ENCODE data around the gene GFOD1. TPM values are rescaled to one million over a fixed set of nuclear protein-coding genes. Genes with fewer than 3 reads are reported as not detected.

Gene GFOD1
- polyA plus RNA-seq, 2 of the 4 experiments (the other 2 are of a cell fraction) = 2.7 to 3.5 TPM

GRCh38 chr6:13441778-13442177, 45.6 kb downstream of the GFOD1 start:
- ChIA-PET CTCF (no interaction called here), POLR2A (no interaction called here)
- H3K4me1 ChIP-seq = peaks cover 12% of the 10 kb centered on the region; the same call in 2 of the 3 replicates
- no peak overlapping the region for H3K4me2 ChIP-seq
- DNase-seq (ENCODE audit: low read depth in 1 of 2, low spot score in 1 of 2) = no peak
- WGBS (ENCODE audit: missing lambda C conversion rate) = 82% methylated on average over 4 of the region's 4 CpGs
- H3K27ac ChIP-seq = no peak overlapping the region
- no peaks in the 10 kb centered on the region for H3K9me3 ChIP-seq
- H3K4me3 ChIP-seq = no peak overlapping the region
- TF ChIP-seq ESRRA (IDR thresholded peaks at IDR 0.05; ENCODE audit: borderline replicate concordance, low read length) (no peak), MYC (IDR thresholded peaks at IDR 0.05; ENCODE audit: borderline replicate concordance, low read length) (no peak), REST (IDR thresholded peaks at IDR 0.05) (no peak), HES2 (IDR thresholded peaks at IDR 0.05) (no peak)
- ATAC-seq = no peak
- no peak for FAIRE-seq

- Histone ChIP-seq H3K4me2 (no peak overlapping the region), H3K4me3 (no peak overlapping the region), H3K9me3 (no peaks in the 10 kb centered on the region), H3K4me1 (peaks cover 12% of the 10 kb centered on the region; the same call in 2 of the 3 replicates), H3K27ac (no peak overlapping the region)
- ATAC-seq (no peak), DNase-seq (ENCODE audit: low read depth in 1 of 2, low spot score in 1 of 2) (no peak), FAIRE-seq (no peak)
- no peak for TF ChIP-seq RFX5 (IDR thresholded peaks at IDR 0.05)
- 77% methylated on average over 1 of the region's 1 CpG for WGBS (ENCODE audit: missing lambda C conversion rate)
- ChIA-PET CTCF (interaction anchor here (0.7 to 0.8 kb wide), 2 partner anchors 12 to 25 kb away, joined by 3 to 4 read pairs; no protein-coding TSS in a partner anchor), POLR2A (no interaction called here)
These were observed 47.8 kb downstream of the GFOD1 start for GRCh38 chr6:13439644-13440043.

GRCh38 chr6:13438126-13438525, 49.3 kb downstream of the GFOD1 start:
- DNase-seq (ENCODE audit: low read depth in 1 of 2, low spot score in 1 of 2) = no peak
- ChIA-PET POLR2A (no interaction called here), CTCF (no interaction called here)
- no peak for ATAC-seq
- no peaks in the 10 kb centered on the region for H3K9me3 ChIP-seq
- no peak for FAIRE-seq
- no peak overlapping the region for H3K4me3 ChIP-seq
- TF ChIP-seq NR3C1 (IDR thresholded peaks at IDR 0.05) (no peak), ZFP36 (IDR thresholded peaks at IDR 0.05; ENCODE audit: borderline replicate concordance, partially characterized antibody) (no peak)
- no peak overlapping the region for H3K27ac ChIP-seq
- peaks cover 12% of the 10 kb centered on the region; the same call in 2 of the 3 replicates for H3K4me1 ChIP-seq
- no peak overlapping the region for H3K4me2 ChIP-seq
- 24% methylated on average over 1 of the region's 1 CpG for WGBS (ENCODE audit: missing lambda C conversion rate)

- FAIRE-seq (no peak), DNase-seq (ENCODE audit: low read depth in 1 of 2, low spot score in 1 of 2) (no peak), ATAC-seq (no peak)
- Histone ChIP-seq H3K4me3 (no peak overlapping the region), H3K9me3 (no peaks in the 10 kb centered on the region), H3K4me1 (peaks cover 13% of the 10 kb centered on the region; the same call in 2 of the 3 replicates), H3K27ac (no peak overlapping the region), H3K4me2 (no peak overlapping the region)
- TF ChIP-seq JUN (IDR thresholded peaks at IDR 0.05) = no peak
- CTCF ChIA-PET = no interaction called here
- WGBS (ENCODE audit: missing lambda C conversion rate) = 63% methylated on average over 3 of the region's 3 CpGs
- POLR2A ChIA-PET = no interaction called here
These were observed 50.0 kb downstream of the GFOD1 start for GRCh38 chr6:13437218-13437996.

- FAIRE-seq = no peak
- WGBS (ENCODE audit: missing lambda C conversion rate) = 89% methylated on average over 7 of the region's 7 CpGs
- no peak for ATAC-seq
- TF ChIP-seq TP53 (CRISPR knock-in tag; IDR thresholded peaks at IDR 0.05) = no peak
- no peak for TF ChIP-seq CTCF (IDR thresholded peaks at IDR 0.05)
- TF ChIP-seq JUN (IDR thresholded peaks at IDR 0.05) = no peak
- TF ChIP-seq GATA3 (IDR thresholded peaks at IDR 0.05; ENCODE audit: borderline replicate concordance) = no peak
- TF ChIP-seq USF2 (IDR thresholded peaks at IDR 0.05) = no peak
- TF ChIP-seq ELK1 (IDR thresholded peaks at IDR 0.05; ENCODE audit: low read depth, low read length) = no peak
- POLR2A ChIA-PET = no interaction called here
- no peak overlapping the region for H3K4me2 ChIP-seq
- no peaks in the 10 kb centered on the region for H3K9me3 ChIP-seq
- CTCF ChIA-PET = no interaction called here
- no peak for DNase-seq (ENCODE audit: low read depth in 1 of 2, low spot score in 1 of 2)
- no peak overlapping the region for H3K27ac ChIP-seq
- H3K4me3 ChIP-seq = no peak overlapping the region
- peaks cover 21% of the 10 kb centered on the region; the same call in 2 of the 3 replicates for H3K4me1 ChIP-seq
These were observed 50.8 kb downstream of the GFOD1 start for GRCh38 chr6:13436399-13437217.

Data from A549 (cell line).